Caco-2 (cell line): ENCODE results near the gene RIOX2. TPM values are rescaled to one million over a fixed set of nuclear protein-coding genes. Genes with fewer than 3 reads are reported as not detected.

Source experiments
- BruUV-seq: library from RNA; stranded (reverse); fragments of 400-500 nt; replicated peaks from 2 replicates; lab custom pipeline; 2021; lab: Mats Ljungman, UMichigan
- CTCF ChIA-PET: fragments of 300-600 bp; sonication (Branson Sonifier 250); formaldehyde crosslinking; loops from one replicate; lab custom pipeline; 2022; ENCODE audit warnings: antibody characterized with exemption; lab: Charles Lee
- POLR2A ChIA-PET: fragments of 300-600 bp; sonication (Branson Sonifier 250); formaldehyde crosslinking; loops from one replicate; lab custom pipeline; 2022; ENCODE audit warnings: antibody characterized with exemption; lab: Charles Lee
- DNase-seq, 2 experiments: peaks; one replicate each; pipeline versions ENCODE4 v3.0.0 to v3.0.0-alpha.2; 2020 to 2022
- H3K27me3 ChIP-seq: replicated peaks from 2 replicates; pipeline ENCODE4 v1.6.0; 2011; ENCODE audit warnings: low read length; ENCODE audit not compliant: control insufficient read depth, insufficient read depth
- H3K36me3 ChIP-seq: 2 replicates; pipeline ENCODE4 v1.5.1; 2011; ENCODE audit warnings: low read length; ENCODE audit not compliant: control insufficient read depth, insufficient read depth
- H3K4me1 ChIP-seq: fragments of 250-450 bp; sonication (Bioruptor Pico); 2 replicates; pipeline ENCODE4 v1.5.1; 2020; ENCODE audit warnings: mild to moderate bottlenecking
- H3K4me3 ChIP-seq: 2 replicates; pipeline ENCODE4 v1.5.1; 2011; ENCODE audit warnings: low read depth, mild to moderate bottlenecking, control low read depth, low read length
- H3K9me3 ChIP-seq: fragments of 250-450 bp; sonication (Bioruptor Pico); 2 replicates; pipeline ENCODE4 v1.5.1; 2020; ENCODE audit warnings: mild to moderate bottlenecking, moderate library complexity
- H3K27ac Mint-ChIP-seq: one replicate; pipeline ENCODE4 v1.8.0; 2022; ENCODE audit warnings: mixed read lengths; ENCODE audit not compliant: unreplicated experiment
- H3K27me3 Mint-ChIP-seq: one replicate; pipeline ENCODE4 v1.8.0; 2022; ENCODE audit warnings: mixed read lengths; ENCODE audit not compliant: insufficient read depth, unreplicated experiment
- H3K36me3 Mint-ChIP-seq: one replicate; pipeline ENCODE4 v1.8.0; 2022; ENCODE audit warnings: mild to moderate bottlenecking, mixed read lengths; ENCODE audit not compliant: insufficient read depth, unreplicated experiment
- H3K4me1 Mint-ChIP-seq: one replicate; pipeline ENCODE4 v1.8.0; 2022; ENCODE audit warnings: low read depth, mixed read lengths; ENCODE audit not compliant: unreplicated experiment
- H3K4me3 Mint-ChIP-seq: one replicate; pipeline ENCODE4 v1.8.0; 2022; ENCODE audit warnings: mild to moderate bottlenecking, moderate library complexity, mixed read lengths; ENCODE audit not compliant: unreplicated experiment
- H3K9me3 Mint-ChIP-seq: one replicate; pipeline ENCODE4 v1.8.0; 2022; ENCODE audit warnings: mixed read lengths; ENCODE audit not compliant: unreplicated experiment
- CTCF ChIP-seq, 2 experiments: fragments of 200-600 bp in 1 of 2; IDR thresholded peaks; 1 replicate in 1 of 2; 2 replicates in 1 of 2; pipeline versions ENCODE4 v1.5.1 to v1.8.0; 2011 to 2022; ENCODE audit warnings: antibody characterized with exemption in 1 of 2, control low read depth in 1 of 2, inconsistent platforms in 1 of 2, low read depth in 1 of 2, low read length in 1 of 2, mild to moderate bottlenecking in 1 of 2, moderate library complexity in 1 of 2; ENCODE audit not compliant: insufficient read depth in 1 of 2, severe bottlenecking in 1 of 2, unreplicated experiment in 1 of 2
- intact Hi-C: fragments of 100-400 bp; cut with micrococcal nuclease; formaldehyde crosslinking; loops from one replicate; pipeline ENCODE4 v1.10.0; 2022; ENCODE audit not compliant: unreplicated experiment
- total RNA-seq: library from RNA; stranded (reverse); gene quantifications from 2 replicates; pipeline ENCODE4 v1.2.3, GENCODE V29; 2022

Gene RIOX2
- total RNA-seq, 1 experiment from 2014 or later, result 25.0 TPM

GRCh38 chr3:97899331-97899730 lies 72.9 kb downstream of the RIOX2 start:
- H3K36me3 Mint-ChIP-seq, result no peaks in the 10 kb centered on the region
- no peaks in the 10 kb centered on the region for H3K4me1 ChIP-seq
- no TSS peak for BruUV-seq
- no peaks in the 10 kb centered on the region for H3K27me3 ChIP-seq
- H3K4me1 Mint-ChIP-seq, result peaks cover 5% of the 10 kb centered on the region
- no peaks in the 10 kb centered on the region for H3K9me3 Mint-ChIP-seq
- H3K4me3 ChIP-seq, result no peak overlapping the region
- H3K4me3 Mint-ChIP-seq, result no peak overlapping the region
- CTCF ChIA-PET, result no interaction called here
- no peak for DNase-seq
- no peak overlapping the region for H3K27ac Mint-ChIP-seq
- H3K36me3 ChIP-seq, result no peaks in the 10 kb centered on the region
- H3K27me3 Mint-ChIP-seq, result no peaks in the 10 kb centered on the region
- POLR2A ChIA-PET, result no interaction called here
- H3K9me3 ChIP-seq, result no peaks in the 10 kb centered on the region
- intact Hi-C loops, result loop anchor here (10.0 kb wide), 1 partner anchor 105 kb away; no protein-coding TSS in a partner anchor
- TF ChIP-seq CTCF (IDR thresholded peaks at IDR 0.05; ENCODE audit: insufficient read depth in 1 of 2, low read depth in 1 of 2, low read length in 1 of 2, severe bottlenecking in 1 of 2, unreplicated experiment in 1 of 2), result no peak

- Histone ChIP-seq H3K4me3 (no peak overlapping the region), H3K4me1 (no peaks in the 10 kb centered on the region), H3K9me3 (no peaks in the 10 kb centered on the region), H3K27me3 (no peaks in the 10 kb centered on the region), H3K36me3 (no peaks in the 10 kb centered on the region)
- no peak overlapping the region for H3K27ac Mint-ChIP-seq
- no peaks in the 10 kb centered on the region for H3K36me3 Mint-ChIP-seq
- peak in 1 of 2 experiments; percentile 1 for TF ChIP-seq CTCF (IDR thresholded peaks at IDR 0.05; ENCODE audit: insufficient read depth in 1 of 2, low read depth in 1 of 2, low read length in 1 of 2, severe bottlenecking in 1 of 2, unreplicated experiment in 1 of 2)
- POLR2A ChIA-PET, result no interaction called here
- no peak for DNase-seq
- no peak overlapping the region for H3K4me3 Mint-ChIP-seq
- intact Hi-C loops, result loop anchor here (10.0 kb wide), 1 partner anchor 102 kb away; no protein-coding TSS in a partner anchor
- no peaks in the 10 kb centered on the region for H3K27me3 Mint-ChIP-seq
- CTCF ChIA-PET, result no interaction called here
- no peaks in the 10 kb centered on the region for H3K4me1 Mint-ChIP-seq
- no TSS peak for BruUV-seq
- H3K9me3 Mint-ChIP-seq, result no peaks in the 10 kb centered on the region
Observed at GRCh38 chr3:97896547-97896946, 75.7 kb downstream of the RIOX2 start.

- BruUV-seq, result no TSS peak
- Histone ChIP-seq H3K4me3 (no peak overlapping the region), H3K9me3 (no peaks in the 10 kb centered on the region), H3K4me1 (no peaks in the 10 kb centered on the region), H3K27me3 (no peaks in the 10 kb centered on the region), H3K36me3 (no peaks in the 10 kb centered on the region)
- H3K27ac Mint-ChIP-seq, result no peak overlapping the region
- DNase-seq, result no peak
- no peaks in the 10 kb centered on the region for H3K9me3 Mint-ChIP-seq
- CTCF ChIA-PET, result no interaction called here
- no peaks in the 10 kb centered on the region for H3K4me1 Mint-ChIP-seq
- no peaks in the 10 kb centered on the region for H3K36me3 Mint-ChIP-seq
- intact Hi-C loops, result loop anchor here (10.0 kb wide), 1 partner anchor 101 kb away; no protein-coding TSS in a partner anchor
- H3K27me3 Mint-ChIP-seq, result no peaks in the 10 kb centered on the region
- no peak for TF ChIP-seq CTCF (IDR thresholded peaks at IDR 0.05; ENCODE audit: insufficient read depth in 1 of 2, low read depth in 1 of 2, low read length in 1 of 2, severe bottlenecking in 1 of 2, unreplicated experiment in 1 of 2)
- H3K4me3 Mint-ChIP-seq, result no peak overlapping the region
- POLR2A ChIA-PET, result no interaction called here
Observed at GRCh38 chr3:97896129-97896528, 76.1 kb downstream of the RIOX2 start.
